Ectodermal cell (in vitro differentiated cells): ENCODE results near the gene SH3TC1.

ENCODE experiments used
- H3K27ac ChIP-seq: 2 replicates; pipeline ENCODE4 v1.7.0; 2013; ENCODE audit warnings: mild to moderate bottlenecking, low read depth, low read length; ENCODE audit not compliant: insufficient read depth, poor library complexity, severe bottlenecking
- H3K27me3 ChIP-seq: 2 replicates; pipeline ENCODE4 v1.7.0; 2013; ENCODE audit warnings: mild to moderate bottlenecking, low read length; ENCODE audit not compliant: insufficient read depth, control insufficient read depth, poor library complexity, severe bottlenecking
- H3K36me3 ChIP-seq: one replicate; pipeline ENCODE4 v1.7.0; 2013; ENCODE audit warnings: low read length; ENCODE audit not compliant: control insufficient read depth, insufficient read depth
- H3K4me1 ChIP-seq: one replicate; pipeline ENCODE4 v1.7.0; 2013; ENCODE audit warnings: low read length; ENCODE audit not compliant: control insufficient read depth, insufficient read depth
- H3K4me3 ChIP-seq: 2 replicates; pipeline ENCODE4 v1.7.0; 2013; ENCODE audit warnings: low read depth, low read length, control low read depth; ENCODE audit not compliant: insufficient read depth
- H3K9me3 ChIP-seq: 2 replicates; pipeline ENCODE4 v1.7.0; 2013; ENCODE audit warnings: mild to moderate bottlenecking, low read length, moderate library complexity; ENCODE audit not compliant: control insufficient read depth
- WGBS, 2 experiments: methylation state at CpG; one replicate each; pipeline ENCODE4 v1.1.7; 2013; ENCODE audit warnings: missing lambda C conversion rate in 2 of 2; 5-methylcytosine and 5-hydroxymethylcytosine counted together

The SH3TC1 gene

GRCh38 chr4:8242782-8243560 lies 43.9 kb downstream of the SH3TC1 start:
- no peaks in the 10 kb centered on the region for H3K36me3 ChIP-seq
- no peak overlapping the region for H3K4me3 ChIP-seq
- H3K4me1 ChIP-seq, result peaks cover 5% of the 10 kb centered on the region
- no peaks in the 10 kb centered on the region for H3K27me3 ChIP-seq
- no peaks in the 10 kb centered on the region for H3K9me3 ChIP-seq
- 91 to 92% methylated on average over 10 of the region's 10 CpGs for WGBS, 2 experiments
- no peak overlapping the region for H3K27ac ChIP-seq

DNA sequence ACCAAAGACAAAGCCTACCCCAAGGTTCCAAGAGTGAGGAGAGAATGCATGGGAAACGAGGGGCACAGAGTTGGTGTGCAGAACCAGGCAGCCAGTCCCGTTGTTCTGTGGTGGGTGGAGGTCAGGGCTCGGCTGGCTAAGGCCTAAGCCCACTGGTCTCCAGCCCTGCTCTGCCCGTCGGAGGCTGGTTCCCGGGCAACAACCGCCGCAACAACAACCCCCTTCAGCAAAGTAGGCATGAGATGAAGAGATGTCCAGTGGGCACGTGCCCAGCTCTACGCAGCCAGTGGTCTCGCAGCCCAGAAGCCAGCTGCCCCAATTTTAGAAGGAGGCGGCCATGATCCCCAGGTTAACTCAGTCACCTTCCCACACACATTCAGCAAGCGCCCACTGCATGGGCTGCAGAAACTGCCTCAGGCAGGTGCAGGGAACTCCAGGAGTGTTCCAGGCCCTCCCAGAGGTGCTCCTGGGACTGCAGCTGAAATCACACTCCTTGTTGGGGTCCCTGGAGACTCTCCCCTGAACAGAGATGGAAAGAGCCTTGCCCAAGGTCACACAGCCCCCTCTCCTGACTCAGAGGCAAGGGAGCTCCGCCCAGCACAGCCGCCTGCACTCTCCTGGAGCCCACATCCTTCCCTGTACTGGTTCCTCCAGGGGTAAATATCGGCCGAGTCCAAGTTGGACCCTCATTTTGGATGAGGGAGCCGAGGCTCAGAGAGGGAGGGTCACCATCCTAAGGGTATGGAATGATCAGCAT lies 45.1 kb downstream of the SH3TC1 start:
- WGBS, 2 experiments, result 94% methylated on average over 18 of the region's 18 CpGs
- Histone ChIP-seq H3K27me3 (no peaks in the 10 kb centered on the region), H3K36me3 (no peaks in the 10 kb centered on the region), H3K4me1 (peaks cover 5% of the 10 kb centered on the region), H3K27ac (no peak overlapping the region), H3K4me3 (no peak overlapping the region), H3K9me3 (no peaks in the 10 kb centered on the region)

- no peaks in the 10 kb centered on the region for H3K36me3 ChIP-seq
- no peaks in the 10 kb centered on the region for H3K27me3 ChIP-seq
- H3K4me1 ChIP-seq, result peaks cover 5% of the 10 kb centered on the region
- H3K27ac ChIP-seq, result no peak overlapping the region
- H3K4me3 ChIP-seq, result no peak overlapping the region
- H3K9me3 ChIP-seq, result no peaks in the 10 kb centered on the region
- 95 to 96% methylated on average over 19 of the region's 19 CpGs for WGBS, 2 experiments
Measured at GRCh38 chr4:8244931-8245460, 45.9 kb downstream of the SH3TC1 start.

GRCh38 chr4:8245884-8246833 lies 47.1 kb downstream of the SH3TC1 start:
- WGBS, 2 experiments, result 93% methylated on average over 31 of the region's 31 CpGs
- Histone ChIP-seq H3K27me3 (no peaks in the 10 kb centered on the region), H3K36me3 (no peaks in the 10 kb centered on the region), H3K4me3 (no peak overlapping the region), H3K4me1 (peaks cover 5% of the 10 kb centered on the region), H3K9me3 (no peaks in the 10 kb centered on the region), H3K27ac (no peak overlapping the region)

DNA sequence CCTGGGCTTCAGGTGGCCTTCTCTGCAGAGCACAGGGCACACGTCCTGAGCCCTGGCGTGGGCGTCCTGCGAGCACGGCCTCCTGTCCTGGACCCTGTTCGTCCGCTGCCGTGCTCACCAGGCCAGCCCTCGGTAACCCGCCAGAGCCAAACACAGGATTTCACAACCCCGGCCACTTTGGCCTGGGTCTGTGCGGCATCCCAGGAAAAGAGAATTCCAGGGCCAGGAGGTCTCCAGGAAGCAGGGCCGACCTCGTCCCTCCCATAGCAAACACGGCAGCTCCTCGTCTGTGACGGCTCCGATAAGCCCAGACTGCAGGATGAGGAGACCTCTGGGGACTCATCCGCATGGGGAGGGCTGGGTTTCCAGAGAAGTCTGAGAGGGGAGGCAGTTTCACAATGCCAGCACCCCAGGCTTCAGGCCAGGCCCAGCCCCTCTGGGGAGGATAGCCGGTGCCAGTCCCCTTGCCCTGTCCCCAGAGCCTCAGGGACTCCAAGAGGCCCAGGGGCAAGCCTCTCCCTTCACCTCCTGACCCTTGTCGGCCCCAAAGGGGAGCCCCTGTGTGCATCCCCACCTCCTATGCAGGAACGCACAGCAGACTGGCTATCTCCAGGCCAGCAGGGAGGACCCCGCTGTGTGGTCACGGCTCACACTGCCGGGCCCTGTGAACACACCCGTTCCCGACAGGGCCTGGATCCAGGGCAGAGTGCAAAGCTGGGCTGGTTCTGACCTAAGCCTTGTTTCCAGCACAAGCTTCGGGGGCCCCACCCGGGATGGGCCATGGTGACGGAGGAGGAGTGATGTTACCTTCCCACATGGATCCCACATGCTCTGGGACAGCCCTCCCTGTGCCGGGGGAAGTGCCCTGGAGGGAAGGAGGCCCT lies 48.2 kb downstream of the SH3TC1 start:
- WGBS, 2 experiments, result 91 to 93% methylated on average over 31 of the region's 31 CpGs
- Histone ChIP-seq H3K36me3 (no peaks in the 10 kb centered on the region), H3K27ac (no peak overlapping the region), H3K4me3 (no peak overlapping the region), H3K9me3 (no peaks in the 10 kb centered on the region), H3K4me1 (peaks cover 5% of the 10 kb centered on the region), H3K27me3 (no peaks in the 10 kb centered on the region)

- WGBS, 2 experiments, result 91 to 94% methylated on average over 7 of the region's 7 CpGs
- H3K4me1 ChIP-seq, result peaks cover 5% of the 10 kb centered on the region
- no peak overlapping the region for H3K4me3 ChIP-seq
- no peaks in the 10 kb centered on the region for H3K9me3 ChIP-seq
- no peaks in the 10 kb centered on the region for H3K36me3 ChIP-seq
- H3K27ac ChIP-seq, result no peak overlapping the region
- no peaks in the 10 kb centered on the region for H3K27me3 ChIP-seq
Measured at GRCh38 chr4:8248091-8248490, 49.0 kb downstream of the SH3TC1 start.

DNA sequence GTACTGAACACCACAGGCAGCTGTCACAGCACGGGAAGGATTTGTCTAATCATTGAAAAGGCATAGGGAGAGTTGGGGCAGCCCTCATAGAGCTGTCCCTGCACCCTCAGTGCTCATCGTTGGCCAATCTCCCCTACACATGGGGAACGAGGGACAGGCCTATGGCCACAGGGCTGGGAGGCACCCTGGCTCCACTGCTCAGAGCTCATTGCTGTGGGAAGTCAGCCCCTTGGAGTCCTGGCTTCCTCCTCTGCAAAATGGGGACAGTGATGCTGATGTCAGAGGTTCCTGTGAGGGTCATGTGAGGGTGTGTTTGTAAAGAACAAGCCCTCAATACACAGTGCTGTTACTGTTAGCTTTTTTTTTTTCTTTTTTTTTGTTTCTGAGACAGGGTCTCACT lies 51.1 kb downstream of the SH3TC1 start:
- Histone ChIP-seq H3K4me1 (peaks cover 5% of the 10 kb centered on the region), H3K27ac (no peak overlapping the region), H3K9me3 (no peaks in the 10 kb centered on the region), H3K4me3 (no peak overlapping the region), H3K27me3 (no peaks in the 10 kb centered on the region), H3K36me3 (no peaks in the 10 kb centered on the region)
- WGBS, 2 experiments, result 92 to 93% methylated on average over 3 of the region's 3 CpGs

DNA sequence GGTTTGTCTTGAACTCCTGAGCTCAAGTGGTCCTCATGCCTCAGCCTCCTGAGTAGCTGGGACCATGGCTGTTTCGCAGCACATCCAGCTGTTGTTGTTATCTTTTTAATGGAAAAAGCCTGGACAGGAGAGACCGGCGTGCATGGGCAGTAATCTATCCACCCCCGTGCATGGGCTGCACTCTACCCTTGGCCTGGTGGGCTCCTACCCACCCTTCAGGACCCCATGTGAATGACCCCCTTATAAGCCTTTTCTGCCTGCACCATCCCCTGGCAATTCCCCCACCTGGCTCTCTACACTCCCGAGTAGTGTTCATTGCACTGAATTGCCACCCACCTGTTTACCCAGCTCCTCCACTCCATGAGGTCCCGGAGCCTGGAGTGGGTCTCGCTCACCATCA lies 51.5 kb downstream of the SH3TC1 start:
- Histone ChIP-seq H3K4me3 (no peak overlapping the region), H3K4me1 (peaks cover 5% of the 10 kb centered on the region), H3K9me3 (no peaks in the 10 kb centered on the region), H3K36me3 (no peaks in the 10 kb centered on the region), H3K27me3 (no peaks in the 10 kb centered on the region), H3K27ac (no peak overlapping the region)
- WGBS, 2 experiments, result 94 to 95% methylated on average over 7 of the region's 7 CpGs

GRCh38 chr4:8251110-8251883 lies 52.2 kb downstream of the SH3TC1 start:
- 90 to 92% methylated on average over 24 of the region's 24 CpGs for WGBS, 2 experiments
- Histone ChIP-seq H3K36me3 (no peaks in the 10 kb centered on the region), H3K4me3 (no peak overlapping the region), H3K4me1 (peaks cover 5% of the 10 kb centered on the region), H3K9me3 (no peaks in the 10 kb centered on the region), H3K27me3 (no peaks in the 10 kb centered on the region), H3K27ac (no peak overlapping the region)
